Choroid plexus epithelial cell (primary cell): Measurements from ENCODE around the gene MRPL46.
"Not testable (repeated sequence)": the region's sequence is repeated elsewhere in the genome, so short reads cannot be mapped to it uniquely, and the experiment has no call there.

Source experiments
- DNase-seq: peaks from one replicate; pipeline ENCODE4 v3.0.0-alpha.2; 2010; ENCODE audit warnings: low read depth
- H3K4me3 ChIP-seq: 2 replicates; pipeline ENCODE4 v1.5.1; 2011; ENCODE audit warnings: low read depth, mild to moderate bottlenecking, control low read depth, low read length, moderate library complexity
- CTCF ChIP-seq: conservative IDR thresholded peaks from 2 replicates; pipeline ENCODE4 v1.5.1; 2011; ENCODE audit warnings: low read depth, mild to moderate bottlenecking, control low read depth, inconsistent platforms, low read length, moderate library complexity

The MRPL46 gene

DNA sequence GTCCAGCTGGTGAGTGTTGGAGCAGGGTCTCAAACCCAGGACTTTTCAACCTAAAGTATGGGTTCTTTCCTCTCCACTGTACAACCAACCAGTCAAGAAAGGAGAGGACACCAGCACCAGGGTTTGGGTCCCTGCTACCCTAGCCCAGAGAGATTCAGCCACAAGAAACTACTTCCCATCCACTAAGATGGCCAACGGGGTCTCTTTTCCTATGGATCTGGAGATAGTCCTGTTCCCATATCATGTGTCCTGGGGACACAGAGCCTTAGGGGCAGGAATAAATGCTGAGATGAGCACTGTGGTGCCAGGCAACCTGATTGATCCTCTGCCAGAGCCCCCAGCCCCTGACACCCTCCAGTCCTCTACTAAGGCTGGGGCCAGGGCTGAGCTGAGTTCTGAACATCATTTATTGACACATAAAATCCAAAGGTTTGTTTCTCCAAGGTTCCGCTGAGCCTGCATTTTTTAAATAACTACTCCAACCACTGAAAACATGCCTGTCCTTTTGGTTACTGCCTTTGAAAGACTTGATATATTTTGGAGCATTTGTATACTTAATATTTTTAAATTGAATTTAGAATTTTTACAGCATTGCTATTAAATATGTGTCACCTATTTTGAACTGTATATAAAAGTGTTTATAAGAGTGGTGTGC lies 26.0 kb downstream of the MRPL46 start:
- no peak overlapping the region for H3K4me3 ChIP-seq
- TF ChIP-seq CTCF: no peak
- DNase-seq: no peak

DNA sequence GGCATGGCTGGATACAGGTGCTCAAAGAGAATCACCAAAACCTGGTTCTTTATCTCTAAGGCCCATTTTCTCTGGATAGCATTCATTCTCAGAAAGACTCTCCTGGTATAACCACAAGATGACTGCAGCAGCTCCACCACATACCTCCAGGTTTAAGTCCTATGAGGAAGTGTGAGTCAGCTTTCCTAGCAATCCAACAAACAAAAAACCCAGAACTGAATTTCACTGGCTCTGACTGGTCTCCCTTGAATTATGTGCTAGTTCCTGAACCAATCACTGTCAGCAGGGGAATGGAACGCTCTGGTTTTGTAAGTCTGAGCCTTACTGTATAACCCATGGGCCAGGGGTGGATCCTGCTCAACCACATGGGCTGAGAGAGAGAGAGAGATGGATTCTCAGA lies 27.2 kb downstream of the MRPL46 start:
- TF ChIP-seq CTCF: no peak
- H3K4me3 ChIP-seq: no peak overlapping the region
- DNase-seq: peak; percentile 50

- no peak for TF ChIP-seq CTCF
- no peak for DNase-seq
- H3K4me3 ChIP-seq: no peak overlapping the region
These were observed 29.0 kb downstream of the MRPL46 start for GRCh38 chr15:88438181-88438580.

DNA sequence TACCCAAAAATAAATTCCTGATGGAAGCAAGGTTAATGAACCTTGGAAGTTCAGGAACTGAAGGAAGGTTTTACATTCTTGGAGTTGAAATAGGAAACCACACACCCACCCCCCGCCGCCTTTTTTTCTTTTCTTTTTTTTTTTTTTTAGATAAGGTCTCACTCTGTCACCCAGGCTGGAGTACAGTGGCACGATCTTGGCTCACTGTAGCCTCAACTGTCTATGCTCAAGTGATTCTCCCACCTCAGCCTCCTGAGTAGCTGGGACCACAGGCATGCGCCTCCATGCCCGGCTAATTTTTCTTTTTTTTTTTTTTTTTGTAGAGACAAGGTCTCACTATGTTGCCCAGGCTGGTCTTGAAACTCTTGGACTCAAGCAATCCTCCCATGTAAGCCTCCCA lies 33.1 kb downstream of the MRPL46 start:
- H3K4me3 ChIP-seq, DNase-seq: not testable (repeated sequence)

DNA sequence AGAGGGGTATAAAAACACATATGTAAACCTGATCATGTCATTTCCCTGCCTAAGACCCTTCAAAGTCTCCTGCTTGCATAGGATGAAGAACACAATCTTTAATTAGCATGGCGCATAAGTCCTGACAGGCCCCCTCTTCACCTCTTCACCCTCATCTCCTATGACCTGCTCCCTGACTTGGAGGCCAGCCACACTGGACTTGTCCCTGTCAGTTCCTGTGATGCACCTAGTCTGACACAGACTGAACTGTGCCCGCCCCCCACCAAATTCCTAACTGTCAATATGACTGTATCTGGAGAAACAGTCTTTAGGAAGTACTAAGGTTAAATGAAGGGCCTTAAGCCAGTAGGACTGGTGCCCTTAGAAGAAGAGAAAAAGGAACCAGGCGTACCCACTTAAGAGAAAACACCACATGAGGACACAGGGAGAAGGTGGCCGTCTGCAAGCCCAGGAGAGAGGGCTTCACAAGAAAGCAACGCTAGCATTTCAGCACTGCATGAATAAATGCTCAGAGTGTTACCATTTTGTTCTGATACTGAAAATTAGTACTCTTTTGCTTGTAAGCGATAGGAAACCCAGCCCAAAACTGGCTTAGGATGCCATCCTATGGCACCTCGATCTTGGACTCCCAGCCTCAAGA lies 34.0 kb downstream of the MRPL46 start:
- H3K4me3 ChIP-seq: no peak overlapping the region
- no peak for TF ChIP-seq CTCF
- DNase-seq: no peak

DNA sequence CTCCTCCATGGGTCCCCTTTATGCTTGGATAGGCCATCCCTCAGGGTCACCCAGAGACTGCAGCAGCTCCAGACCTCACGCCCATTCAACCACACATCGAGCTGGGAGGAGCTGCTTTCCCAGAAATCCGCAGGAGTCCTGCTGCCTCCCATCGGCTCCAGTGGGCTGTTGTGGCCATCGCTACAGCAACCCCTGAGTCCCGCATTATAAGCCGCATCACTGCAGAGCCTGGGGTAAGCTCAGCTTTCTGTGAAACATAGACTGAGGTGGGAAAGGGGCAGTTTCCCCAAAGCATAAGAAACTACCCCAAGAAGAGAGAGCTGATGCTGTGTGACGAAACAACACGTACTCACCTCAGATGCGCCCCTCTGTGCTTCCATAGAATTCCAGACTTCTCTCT lies 35.7 kb downstream of the MRPL46 start:
- no peak overlapping the region for H3K4me3 ChIP-seq
- no peak for DNase-seq
- TF ChIP-seq CTCF: no peak

DNA sequence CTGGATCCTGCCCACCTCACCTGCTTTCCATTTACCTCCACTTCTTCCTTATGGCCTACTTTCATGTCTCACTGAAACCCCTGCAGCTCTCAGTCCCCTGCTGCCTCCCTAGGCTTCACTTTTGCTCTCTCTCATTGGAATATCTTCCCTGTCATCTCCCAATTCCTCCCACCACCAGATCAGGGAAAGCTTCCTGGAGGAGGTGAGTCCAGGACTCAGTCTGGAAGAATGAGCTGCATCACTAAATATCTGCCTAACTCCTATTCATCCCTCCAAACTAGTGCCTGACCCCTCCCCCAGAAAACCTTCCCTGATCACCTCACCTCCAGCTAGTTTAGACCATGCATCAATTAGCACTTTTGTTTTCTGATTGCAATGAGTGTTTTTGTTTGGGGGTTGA lies 37.1 kb downstream of the MRPL46 start:
- TF ChIP-seq CTCF: no peak
- H3K4me3 ChIP-seq: no peak overlapping the region
- DNase-seq: no peak
